Left lung (tissue), 10 donors: ENCODE data around the gene RPLP2. TPM values are rescaled to one million over a fixed set of nuclear protein-coding genes. Genes with fewer than 3 reads are reported as not detected.

ENCODE experiments used
- ATAC-seq: fragments of 200-7000 bp; cut with Tn5 transposase; one replicate; pipeline ENCODE4 v1.9.1; 2020; ENCODE audit warnings: moderate library complexity
- DNase-seq, 4 donors: peaks; one replicate each; pipeline ENCODE4 v3.0.0-alpha.2; 2013 to 2020
- H3K27ac ChIP-seq, 2 donors: fragments of 200-600 bp; sonication (generic) in 1 of 2; one replicate each; pipeline versions ENCODE4 v1.5.0 to v1.8.0; 2020 to 2021
- H3K27me3 ChIP-seq, 2 donors: fragments of 200-600 bp; sonication (generic) in 1 of 2; one replicate each; pipeline versions ENCODE4 v1.5.0 to v1.8.0; 2020 to 2021
- H3K36me3 ChIP-seq, 2 donors: fragments of 200-600 bp; sonication (generic) in 1 of 2; one replicate each; pipeline versions ENCODE4 v1.5.0 to v1.8.0; 2020 to 2021
- H3K4me1 ChIP-seq, 2 donors: fragments of 200-600 bp; one replicate each; pipeline ENCODE4 v1.8.0; 2021
- H3K4me3 ChIP-seq, 2 donors: fragments of 200-600 bp; sonication (generic) in 1 of 2; one replicate each; pipeline versions ENCODE4 v1.5.0 to v1.8.0; 2020 to 2021; ENCODE audit warnings: mild to moderate bottlenecking in 1 of 2
- H3K9me3 ChIP-seq, 2 donors: fragments of 200-600 bp; sonication (generic) in 1 of 2; one replicate each; pipeline versions ENCODE4 v1.5.0 to v1.8.0; 2020 to 2021
- intact Hi-C, 2 donors: fragments of 100-400 bp; cut with DNase I; formaldehyde crosslinking; loops; one replicate each; pipeline versions ENCODE4 v1.11.2 to v1.14.2; 2022
- polyA plus RNA-seq, 6 donors: library from polyadenylated mRNA; unstranded; fragments of 120-200 nt; gene quantifications; one replicate each; pipeline ENCODE4 v1.2.1, GENCODE V29; 2013; ENCODE audit not compliant: insufficient read length in 6 of 6
- total RNA-seq, 2 donors: library from RNA; stranded (reverse); fragmentation: NEBNext Ultra II Directional; extraction: Animal tissue kit (Norgen Biotek cat#: 25700); gene quantifications; one replicate each; pipeline ENCODE4 v1.2.1, GENCODE V29; 2021
- TF ChIP-seq, protein P1 (sequence below), 2 donors: fragments of 200-600 bp; sonication (generic) in 1 of 2; IDR thresholded peaks; one replicate each; pipeline versions ENCODE4 v1.5.0 to v1.8.0; 2021; ENCODE audit warnings: antibody characterized with exemption in 2 of 2
- donor health status: DM: no; HTN: yes; CAD: no.
- donor health status: DM: no; HTN: no; CAD: no.

The RPLP2 gene
- total and polyA plus RNA-seq, 8 donors = 1,154 to 1,802 (median 1,390) TPM

DNA sequence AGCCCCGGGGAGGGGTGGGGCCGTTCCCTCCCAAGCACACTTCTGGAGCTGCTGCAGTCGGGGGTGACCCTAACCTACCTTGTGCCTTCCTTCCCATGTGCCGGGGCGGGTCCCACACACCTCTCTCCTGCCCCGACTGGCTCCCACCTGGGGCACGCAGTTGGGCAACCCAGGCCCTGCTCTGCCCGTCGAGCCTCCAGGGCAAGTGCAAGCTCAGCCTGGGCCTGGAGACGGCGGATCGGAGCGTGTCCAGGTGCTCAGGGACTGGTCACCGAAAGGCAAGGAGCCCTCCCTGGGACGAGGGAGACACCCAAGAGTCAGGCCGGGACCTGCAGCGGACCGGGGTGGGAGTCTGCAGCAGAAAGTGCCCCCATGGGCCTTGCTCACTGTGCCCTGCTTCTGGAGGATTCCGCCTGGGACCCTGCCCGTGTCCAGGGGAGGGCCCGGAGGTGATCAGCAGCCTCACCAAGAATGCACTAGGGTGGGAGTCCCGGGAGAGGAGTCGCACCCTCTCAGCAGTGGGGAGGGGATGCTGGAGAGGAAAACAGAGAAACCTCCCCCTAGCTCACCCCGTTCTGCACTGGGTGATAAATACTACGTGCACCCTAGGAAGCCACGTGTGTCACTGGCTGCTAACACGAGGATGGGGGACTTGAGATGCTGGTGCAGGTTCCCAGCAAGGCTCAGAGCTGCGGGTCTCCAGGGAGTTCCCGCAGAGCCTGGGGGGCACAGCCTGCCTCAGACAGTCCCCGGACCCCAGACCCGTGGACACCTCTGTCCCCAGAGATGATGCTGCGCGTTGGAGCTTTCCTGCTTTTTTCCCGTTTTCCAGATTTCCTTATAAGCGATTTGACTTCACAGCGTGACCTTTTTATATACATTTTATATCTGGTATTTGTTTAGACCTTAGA is 27.2 kb upstream of the RPLP2 start:
- Histone ChIP-seq H3K4me3 (no peak overlapping the region), H3K27me3 (peaks cover 0 to 1% of the 10 kb centered on the region in 2 donors), H3K36me3 (peaks cover 0 to 4% of the 10 kb centered on the region in 2 donors), H3K27ac (no peak overlapping the region), H3K4me1 (peaks cover 7 to 27% of the 10 kb centered on the region in 2 donors), H3K9me3 (no peaks in the 10 kb centered on the region)
- DNase-seq = no peak
- TF ChIP-seq, protein P1, sequence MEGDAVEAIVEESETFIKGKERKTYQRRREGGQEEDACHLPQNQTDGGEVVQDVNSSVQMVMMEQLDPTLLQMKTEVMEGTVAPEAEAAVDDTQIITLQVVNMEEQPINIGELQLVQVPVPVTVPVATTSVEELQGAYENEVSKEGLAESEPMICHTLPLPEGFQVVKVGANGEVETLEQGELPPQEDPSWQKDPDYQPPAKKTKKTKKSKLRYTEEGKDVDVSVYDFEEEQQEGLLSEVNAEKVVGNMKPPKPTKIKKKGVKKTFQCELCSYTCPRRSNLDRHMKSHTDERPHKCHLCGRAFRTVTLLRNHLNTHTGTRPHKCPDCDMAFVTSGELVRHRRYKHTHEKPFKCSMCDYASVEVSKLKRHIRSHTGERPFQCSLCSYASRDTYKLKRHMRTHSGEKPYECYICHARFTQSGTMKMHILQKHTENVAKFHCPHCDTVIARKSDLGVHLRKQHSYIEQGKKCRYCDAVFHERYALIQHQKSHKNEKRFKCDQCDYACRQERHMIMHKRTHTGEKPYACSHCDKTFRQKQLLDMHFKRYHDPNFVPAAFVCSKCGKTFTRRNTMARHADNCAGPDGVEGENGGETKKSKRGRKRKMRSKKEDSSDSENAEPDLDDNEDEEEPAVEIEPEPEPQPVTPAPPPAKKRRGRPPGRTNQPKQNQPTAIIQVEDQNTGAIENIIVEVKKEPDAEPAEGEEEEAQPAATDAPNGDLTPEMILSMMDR (IDR thresholded peaks at IDR 0.05) = no peak
- intact Hi-C loops = no loop called here
- no peak for ATAC-seq

DNA sequence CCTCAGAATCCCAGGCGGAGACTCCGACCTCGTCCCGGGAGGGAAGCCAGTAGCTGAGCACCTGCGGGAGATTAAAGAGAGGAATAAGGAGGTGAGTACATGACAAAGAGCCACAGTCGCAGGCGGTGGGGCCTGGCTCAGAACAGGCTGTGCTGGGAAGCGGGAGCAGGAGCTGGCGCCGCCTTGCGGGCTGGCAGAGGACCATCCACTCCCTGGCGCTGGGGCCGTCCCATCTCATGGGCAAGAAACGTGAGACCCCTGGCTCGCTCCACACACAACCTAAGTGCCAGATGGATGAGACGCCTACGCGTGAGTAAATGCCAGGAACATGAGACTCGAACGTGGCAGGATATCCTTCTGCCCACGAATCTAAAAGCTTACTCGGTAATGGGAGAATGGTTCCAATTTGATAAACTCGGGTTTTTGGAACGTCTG is 26.2 kb upstream of the RPLP2 start:
- Histone ChIP-seq H3K4me1 (peaks cover 1 to 20% of the 10 kb centered on the region in 2 donors), H3K36me3 (peaks cover 0 to 4% of the 10 kb centered on the region in 2 donors), H3K27ac (no peak overlapping the region), H3K4me3 (no peak overlapping the region), H3K27me3 (peaks cover 0 to 12% of the 10 kb centered on the region in 2 donors), H3K9me3 (no peaks in the 10 kb centered on the region)
- peak; percentile 94 for ATAC-seq
- peak in 3 of 4 donors; percentile 79 to 91 (median 80) for DNase-seq
- TF ChIP-seq, protein P1 (IDR thresholded peaks at IDR 0.05) = peak; percentile 29 to 53
- intact Hi-C loops = no loop called here

DNA sequence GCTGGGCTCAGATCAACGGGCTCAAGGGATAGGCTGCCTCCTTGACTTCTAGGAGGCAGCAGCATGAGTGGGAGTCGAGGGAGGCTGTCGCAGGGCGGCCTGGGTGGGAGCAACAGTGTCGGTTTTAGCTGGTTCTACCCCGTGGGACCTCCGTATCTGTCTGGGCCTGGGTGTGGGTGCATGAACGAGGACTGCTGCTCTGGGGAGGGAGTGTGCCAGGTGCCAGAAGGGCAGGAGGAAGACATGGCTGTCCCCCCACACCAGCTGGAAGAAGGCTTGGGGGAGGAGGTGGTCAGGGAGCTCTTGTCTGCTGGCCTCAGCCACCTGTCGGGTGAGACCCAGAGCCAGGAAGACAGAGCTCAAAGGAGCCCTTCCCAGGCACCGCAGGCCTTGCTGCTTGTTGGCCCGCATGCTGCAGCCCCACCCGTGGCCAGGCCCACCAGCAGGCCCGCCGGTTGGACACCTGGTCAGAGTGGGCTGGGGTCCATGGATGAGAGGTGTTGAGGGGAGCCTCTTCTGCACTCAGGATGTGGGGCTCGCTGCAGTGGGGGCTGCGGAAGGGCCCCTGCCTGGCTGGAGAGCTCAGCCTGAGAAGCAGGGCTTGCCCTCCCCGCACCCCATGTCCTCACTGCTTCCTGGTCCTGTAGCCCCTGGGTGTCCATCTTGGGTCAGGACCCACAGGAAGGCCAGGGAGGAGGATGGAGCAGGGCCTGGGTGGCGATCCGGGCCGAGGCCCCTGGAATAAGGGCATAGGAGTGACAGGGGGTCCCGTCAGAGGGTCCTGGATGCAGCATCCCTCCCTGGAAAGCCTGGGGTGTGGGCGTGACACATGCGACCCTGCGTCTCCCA is 23.3 kb upstream of the RPLP2 start:
- Histone ChIP-seq H3K4me1 (peaks cover 0 to 4% of the 10 kb centered on the region in 2 donors), H3K27ac (no peak overlapping the region), H3K36me3 (peaks cover 0 to 4% of the 10 kb centered on the region in 2 donors), H3K4me3 (no peak overlapping the region), H3K9me3 (no peaks in the 10 kb centered on the region), H3K27me3 (peaks cover 0 to 31% of the 10 kb centered on the region in 2 donors)
- TF ChIP-seq, protein P1 (IDR thresholded peaks at IDR 0.05) = no peak
- intact Hi-C loops = no loop called here
- DNase-seq = no peak
- no peak for ATAC-seq

DNA sequence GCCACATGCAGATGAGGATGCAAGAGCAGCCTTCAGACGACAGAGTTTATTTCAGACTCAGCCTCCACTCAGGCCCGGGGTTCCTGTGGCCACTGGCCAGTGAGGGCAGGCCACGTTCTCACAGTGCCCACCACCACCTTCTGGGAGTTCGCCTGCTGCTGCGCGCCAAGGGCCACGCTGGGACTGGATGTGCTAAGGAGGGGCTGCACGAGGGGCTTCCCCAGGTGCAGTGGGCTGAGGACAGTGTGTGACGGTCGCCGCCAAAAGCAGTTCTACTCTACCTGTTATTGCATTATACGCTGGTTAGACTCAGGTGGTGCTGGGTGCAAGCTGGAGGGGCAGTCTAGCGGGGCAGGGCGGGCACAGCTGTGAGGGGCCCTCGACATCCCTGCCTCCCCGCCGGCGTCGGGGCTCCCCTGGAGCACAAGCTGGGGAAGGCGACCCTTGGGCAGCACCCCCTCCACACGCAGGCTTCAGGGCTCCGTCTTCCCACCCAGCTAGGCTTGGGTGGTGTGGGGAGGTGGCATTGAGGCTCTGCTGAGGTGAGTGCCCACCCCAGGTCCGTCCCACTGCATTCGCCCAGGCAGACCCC is 22.6 kb upstream of the RPLP2 start:
- peaks cover 0 to 4% of the 10 kb centered on the region in 2 donors for H3K4me1 ChIP-seq
- no peak overlapping the region for H3K27ac ChIP-seq
- peaks cover 0 to 11% of the 10 kb centered on the region in 2 donors for H3K36me3 ChIP-seq
- TF ChIP-seq, protein P1 (IDR thresholded peaks at IDR 0.05) = no peak
- no peak overlapping the region for H3K4me3 ChIP-seq
- intact Hi-C loops = no loop called here
- ATAC-seq (no peak), DNase-seq (no peak)
- no peaks in the 10 kb centered on the region for H3K9me3 ChIP-seq
- H3K27me3 ChIP-seq = peaks cover 0 to 31% of the 10 kb centered on the region in 2 donors
